NCI-H748 (cell line): Measurements from ENCODE around the gene MRC1.

Experiments used
- DNase-seq: peaks from one replicate; lab custom pipeline; 2025; ENCODE audit not compliant: unreplicated experiment; lab: John Stamatoyannopoulos, UW

MRC1 gene

GRCh38 chr10:17795083-17795482 lies 14.1 kb upstream of the MRC1 start:
- DNase-seq = no peak

- no peak for DNase-seq
Observed at GRCh38 chr10:17795813-17796594, 13.1 kb upstream of the MRC1 start.

- DNase-seq = peak; percentile 47
Observed at GRCh38 chr10:17801507-17801906, 7.6 kb upstream of the MRC1 start.

- DNase-seq = no peak
Observed at GRCh38 chr10:17802350-17802749, 6.8 kb upstream of the MRC1 start.

- no peak for DNase-seq
Observed at GRCh38 chr10:17802976-17803375, 6.2 kb upstream of the MRC1 start.

GRCh38 chr10:17805330-17805729 lies 3.8 kb upstream of the MRC1 start:
- DNase-seq = no peak

- DNase-seq = peak; percentile 54
Observed at GRCh38 chr10:17805921-17806577, 3.1 kb upstream of the MRC1 start.

- DNase-seq = no peak
Observed at GRCh38 chr10:17811146-17811865, 2.2 kb downstream of the MRC1 start.

GRCh38 chr10:17814973-17815372 lies 5.8 kb downstream of the MRC1 start:
- DNase-seq = no peak

- DNase-seq = no peak
Observed at GRCh38 chr10:17816199-17816598, 7.1 kb downstream of the MRC1 start.

GRCh38 chr10:17817316-17817715 lies 8.2 kb downstream of the MRC1 start:
- no peak for DNase-seq

GRCh38 chr10:17817790-17818189 lies 8.6 kb downstream of the MRC1 start:
- no peak for DNase-seq

- no peak for DNase-seq
Observed at GRCh38 chr10:17819836-17820235, 10.7 kb downstream of the MRC1 start.

GRCh38 chr10:17820943-17821342 lies 11.8 kb downstream of the MRC1 start:
- DNase-seq = no peak

GRCh38 chr10:17821893-17822292 lies 12.7 kb downstream of the MRC1 start:
- DNase-seq = no peak

GRCh38 chr10:17831341-17831740 lies 22.2 kb downstream of the MRC1 start:
- no peak for DNase-seq

- DNase-seq = no peak
Observed at GRCh38 chr10:17831896-17832295, 22.7 kb downstream of the MRC1 start.

GRCh38 chr10:17833656-17834055 lies 24.5 kb downstream of the MRC1 start:
- DNase-seq = no peak

- no peak for DNase-seq
Observed at GRCh38 chr10:17835688-17836087, 26.5 kb downstream of the MRC1 start.

- DNase-seq = peak; percentile 26
Observed at GRCh38 chr10:17836942-17837341, 27.8 kb downstream of the MRC1 start.

- DNase-seq = no peak
Observed at GRCh38 chr10:17838080-17838648, 29.0 kb downstream of the MRC1 start.

GRCh38 chr10:17841050-17841449 lies 31.9 kb downstream of the MRC1 start:
- DNase-seq = no peak
